ENCODE results near the gene HIKESHI. TPM values are rescaled to one million over a fixed set of nuclear protein-coding genes. Genes with fewer than 3 reads are reported as not detected.
"Not testable (repeated sequence)": the region's sequence is repeated elsewhere in the genome, so short reads cannot be mapped to it uniquely, and the experiment has no call there.

Gene HIKESHI
- total and polyA plus RNA-seq, 9 donors, result 32.5 to 60.9 (median 35.8) TPM

GRCh38 chr11:86269645-86270044 lies 32.4 kb upstream of the HIKESHI start:
- H3K9me3 ChIP-seq (replicated peaks; ENCODE audit: control insufficient read depth, low read depth, low read length), result no peaks in the 10 kb centered on the region
- H3K4me1 ChIP-seq (ENCODE audit: control insufficient read depth, insufficient read depth, low read length), result no peaks in the 10 kb centered on the region
- no peak overlapping the region for H3K27ac ChIP-seq (ENCODE audit: low read length)
- peaks cover 10% of the 10 kb centered on the region for H3K36me3 ChIP-seq (ENCODE audit: control insufficient read depth, insufficient read depth, low read length)
- WGBS (ENCODE audit: insufficient coverage), result no CpG with 5 or more reads among the region's 1 CpG
- no peaks in the 10 kb centered on the region for H3K27me3 ChIP-seq (ENCODE audit: control insufficient read depth, insufficient read depth, low read length)
- no peak overlapping the region for H3K4me3 ChIP-seq (ENCODE audit: low read length)
- DNase-seq, result no peak

- DNase-seq, result no peak
- Histone ChIP-seq H3K4me3 (ENCODE audit: low read length) (no peak overlapping the region), H3K9me3 (replicated peaks; ENCODE audit: control insufficient read depth, low read depth, low read length) (no peaks in the 10 kb centered on the region), H3K36me3 (ENCODE audit: control insufficient read depth, insufficient read depth, low read length) (peaks cover 13% of the 10 kb centered on the region), H3K27me3 (ENCODE audit: control insufficient read depth, insufficient read depth, low read length) (no peaks in the 10 kb centered on the region), H3K4me1 (ENCODE audit: control insufficient read depth, insufficient read depth, low read length) (no peaks in the 10 kb centered on the region), H3K27ac (ENCODE audit: low read length) (no peak overlapping the region)
- 76% methylated on average over 4 of the region's 6 CpGs for WGBS (ENCODE audit: insufficient coverage)
Observed at GRCh38 chr11:86274503-86274902, 27.5 kb upstream of the HIKESHI start.

- Histone ChIP-seq H3K4me3 (ENCODE audit: low read length) (no peak overlapping the region), H3K27ac (ENCODE audit: low read length) (no peak overlapping the region), H3K4me1 (ENCODE audit: control insufficient read depth, insufficient read depth, low read length) (no peaks in the 10 kb centered on the region), H3K36me3 (ENCODE audit: control insufficient read depth, insufficient read depth, low read length) (peaks cover 10% of the 10 kb centered on the region), H3K27me3 (ENCODE audit: control insufficient read depth, insufficient read depth, low read length) (no peaks in the 10 kb centered on the region), H3K9me3 (replicated peaks; ENCODE audit: control insufficient read depth, low read depth, low read length) (no peaks in the 10 kb centered on the region)
- no peak for DNase-seq
- no CpG with 5 or more reads among the region's 4 CpGs for WGBS (ENCODE audit: insufficient coverage)
Observed at GRCh38 chr11:86274999-86275398, 27.0 kb upstream of the HIKESHI start.

- peak; percentile 16 for DNase-seq
- Histone ChIP-seq H3K4me3 (ENCODE audit: low read length) (no peak overlapping the region), H3K4me1 (ENCODE audit: control insufficient read depth, insufficient read depth, low read length) (no peaks in the 10 kb centered on the region), H3K27me3 (ENCODE audit: control insufficient read depth, insufficient read depth, low read length) (no peaks in the 10 kb centered on the region), H3K27ac (ENCODE audit: low read length) (no peak overlapping the region), H3K36me3 (ENCODE audit: control insufficient read depth, insufficient read depth, low read length) (peaks cover 10% of the 10 kb centered on the region), H3K9me3 (replicated peaks; ENCODE audit: control insufficient read depth, low read depth, low read length) (no peaks in the 10 kb centered on the region)
- WGBS (ENCODE audit: insufficient coverage), result no CpG with 5 or more reads among the region's 2 CpGs
Observed at GRCh38 chr11:86275493-86276370, 26.3 kb upstream of the HIKESHI start.

GRCh38 chr11:86277741-86278140 lies 24.3 kb upstream of the HIKESHI start:
- no peaks in the 10 kb centered on the region for H3K4me1 ChIP-seq (ENCODE audit: control insufficient read depth, insufficient read depth, low read length)
- peaks cover 10% of the 10 kb centered on the region for H3K36me3 ChIP-seq (ENCODE audit: control insufficient read depth, insufficient read depth, low read length)
- no CpG with 5 or more reads among the region's 1 CpG for WGBS (ENCODE audit: insufficient coverage)
- no peaks in the 10 kb centered on the region for H3K9me3 ChIP-seq (replicated peaks; ENCODE audit: control insufficient read depth, low read depth, low read length)
- H3K27me3 ChIP-seq (ENCODE audit: control insufficient read depth, insufficient read depth, low read length), result no peaks in the 10 kb centered on the region
- no peak overlapping the region for H3K4me3 ChIP-seq (ENCODE audit: low read length)
- H3K27ac ChIP-seq (ENCODE audit: low read length), result no peak overlapping the region
- DNase-seq, result no peak

GRCh38 chr11:86278226-86278625 lies 23.8 kb upstream of the HIKESHI start:
- no peak for DNase-seq
- no CpG with 5 or more reads among the region's 8 CpGs for WGBS (ENCODE audit: insufficient coverage)
- Histone ChIP-seq H3K9me3 (replicated peaks; ENCODE audit: control insufficient read depth, low read depth, low read length) (no peaks in the 10 kb centered on the region), H3K27me3 (ENCODE audit: control insufficient read depth, insufficient read depth, low read length) (no peaks in the 10 kb centered on the region), H3K4me3 (ENCODE audit: low read length) (no peak overlapping the region), H3K27ac (ENCODE audit: low read length) (no peak overlapping the region), H3K36me3 (ENCODE audit: control insufficient read depth, insufficient read depth, low read length) (peaks cover 7% of the 10 kb centered on the region), H3K4me1 (ENCODE audit: control insufficient read depth, insufficient read depth, low read length) (no peaks in the 10 kb centered on the region)

- DNase-seq, result no peak
- H3K27ac ChIP-seq (ENCODE audit: low read length), result no peak overlapping the region
- peaks cover 12% of the 10 kb centered on the region for H3K36me3 ChIP-seq (ENCODE audit: control insufficient read depth, insufficient read depth, low read length)
- no peaks in the 10 kb centered on the region for H3K4me1 ChIP-seq (ENCODE audit: control insufficient read depth, insufficient read depth, low read length)
- no peaks in the 10 kb centered on the region for H3K9me3 ChIP-seq (replicated peaks; ENCODE audit: control insufficient read depth, low read depth, low read length)
- H3K27me3 ChIP-seq (ENCODE audit: control insufficient read depth, insufficient read depth, low read length), result no peaks in the 10 kb centered on the region
- H3K4me3 ChIP-seq (ENCODE audit: low read length), result no peak overlapping the region
- WGBS (ENCODE audit: insufficient coverage), result no CpG with 5 or more reads among the region's 3 CpGs
Observed at GRCh38 chr11:86279747-86280146, 22.3 kb upstream of the HIKESHI start.

- Histone ChIP-seq H3K27me3 (ENCODE audit: control insufficient read depth, insufficient read depth, low read length) (no peaks in the 10 kb centered on the region), H3K27ac (ENCODE audit: low read length) (no peak overlapping the region), H3K36me3 (ENCODE audit: control insufficient read depth, insufficient read depth, low read length) (peaks cover 9% of the 10 kb centered on the region), H3K4me1 (ENCODE audit: control insufficient read depth, insufficient read depth, low read length) (no peaks in the 10 kb centered on the region), H3K4me3 (ENCODE audit: low read length) (no peak overlapping the region), H3K9me3 (replicated peaks; ENCODE audit: control insufficient read depth, low read depth, low read length) (no peaks in the 10 kb centered on the region)
- DNase-seq, result no peak
- WGBS (ENCODE audit: insufficient coverage), result no CpG with 5 or more reads among the region's 2 CpGs
Observed at GRCh38 chr11:86287468-86287796, 14.6 kb upstream of the HIKESHI start.

GRCh38 chr11:86288776-86289507 lies 13.1 kb upstream of the HIKESHI start:
- no peak overlapping the region for H3K4me3 ChIP-seq (ENCODE audit: low read length)
- H3K27me3 ChIP-seq (ENCODE audit: control insufficient read depth, insufficient read depth, low read length), result no peaks in the 10 kb centered on the region
- peak; percentile 26 for DNase-seq
- WGBS (ENCODE audit: insufficient coverage), result 26% methylated on average over 4 of the region's 7 CpGs
- no peaks in the 10 kb centered on the region for H3K9me3 ChIP-seq (replicated peaks; ENCODE audit: control insufficient read depth, low read depth, low read length)
- H3K4me1 ChIP-seq (ENCODE audit: control insufficient read depth, insufficient read depth, low read length), result no peaks in the 10 kb centered on the region
- no peak overlapping the region for H3K27ac ChIP-seq (ENCODE audit: low read length)
- peaks cover 8% of the 10 kb centered on the region for H3K36me3 ChIP-seq (ENCODE audit: control insufficient read depth, insufficient read depth, low read length)

- WGBS (ENCODE audit: insufficient coverage), result 100% methylated on average over 2 of the region's 9 CpGs
- H3K27me3 ChIP-seq (ENCODE audit: control insufficient read depth, insufficient read depth, low read length); H3K27ac ChIP-seq (ENCODE audit: low read length); H3K4me1 ChIP-seq (ENCODE audit: control insufficient read depth, insufficient read depth, low read length); H3K36me3 ChIP-seq (ENCODE audit: control insufficient read depth, insufficient read depth, low read length); H3K4me3 ChIP-seq (ENCODE audit: low read length); H3K9me3 ChIP-seq (replicated peaks; ENCODE audit: control insufficient read depth, low read depth, low read length); DNase-seq: not testable (repeated sequence)
Observed at GRCh38 chr11:86289508-86290280, 12.3 kb upstream of the HIKESHI start.
